Activated naive CD4-positive, alpha-beta T cell treated with anti-CD3 and anti-CD28 coated beads, Interleukin-2, amount 50 U/mL, for 24 hours (primary cell): ENCODE results near the gene ALOX12B.
A peak's percentile ranks its signal among the peaks of the same experiment; 100 is the strongest.

ENCODE experiments used
- H3K27ac Mint-ChIP-seq: one replicate; pipeline ENCODE4 v1.8.0; 2021; ENCODE audit warnings: mild to moderate bottlenecking, mixed read lengths
- H3K27me3 Mint-ChIP-seq: one replicate; pipeline ENCODE4 v1.8.0; 2021; ENCODE audit warnings: mixed read lengths
- H3K36me3 Mint-ChIP-seq: one replicate; pipeline ENCODE4 v1.8.0; 2021; ENCODE audit warnings: mixed read lengths
- H3K4me1 Mint-ChIP-seq: one replicate; pipeline ENCODE4 v1.8.0; 2021; ENCODE audit warnings: mixed read lengths
- H3K4me3 Mint-ChIP-seq: one replicate; pipeline ENCODE4 v1.8.0; 2021; ENCODE audit warnings: mild to moderate bottlenecking, mixed read lengths
- H3K9me3 Mint-ChIP-seq: one replicate; pipeline ENCODE4 v1.8.0; 2021; ENCODE audit warnings: mixed read lengths

ALOX12B gene

GRCh38 chr17:8087075-8087951 is at the start of gene ALOX12B:
ALOX12B (minus strand) TSS chr17:8087716; CDS start chr17:8087442, 274 bp downstream.
- Mint-ChIP-seq H3K36me3 (no peaks in the 10 kb centered on the region), H3K4me1 (no peaks in the 10 kb centered on the region), H3K9me3 (no peaks in the 10 kb centered on the region), H3K27ac (no peak within 1 kb of the TSS), H3K4me3 (no peak within 1 kb of the TSS), H3K27me3 (peaks cover 3% of the 10 kb centered on the region)

- H3K4me1 Mint-ChIP-seq = no peaks in the 10 kb centered on the region
- no peaks in the 10 kb centered on the region for H3K36me3 Mint-ChIP-seq
- no peak overlapping the region for H3K4me3 Mint-ChIP-seq
- no peaks in the 10 kb centered on the region for H3K9me3 Mint-ChIP-seq
- H3K27ac Mint-ChIP-seq = no peak overlapping the region
- H3K27me3 Mint-ChIP-seq = no peaks in the 10 kb centered on the region
These were observed 46.4 kb upstream of the ALOX12B start for GRCh38 chr17:8133941-8134340.

GRCh38 chr17:8133399-8133798 is 45.9 kb upstream of the ALOX12B start:
- no peaks in the 10 kb centered on the region for H3K4me1 Mint-ChIP-seq
- H3K4me3 Mint-ChIP-seq = no peak overlapping the region
- H3K36me3 Mint-ChIP-seq = no peaks in the 10 kb centered on the region
- no peaks in the 10 kb centered on the region for H3K27me3 Mint-ChIP-seq
- H3K9me3 Mint-ChIP-seq = no peaks in the 10 kb centered on the region
- no peak overlapping the region for H3K27ac Mint-ChIP-seq

DNA sequence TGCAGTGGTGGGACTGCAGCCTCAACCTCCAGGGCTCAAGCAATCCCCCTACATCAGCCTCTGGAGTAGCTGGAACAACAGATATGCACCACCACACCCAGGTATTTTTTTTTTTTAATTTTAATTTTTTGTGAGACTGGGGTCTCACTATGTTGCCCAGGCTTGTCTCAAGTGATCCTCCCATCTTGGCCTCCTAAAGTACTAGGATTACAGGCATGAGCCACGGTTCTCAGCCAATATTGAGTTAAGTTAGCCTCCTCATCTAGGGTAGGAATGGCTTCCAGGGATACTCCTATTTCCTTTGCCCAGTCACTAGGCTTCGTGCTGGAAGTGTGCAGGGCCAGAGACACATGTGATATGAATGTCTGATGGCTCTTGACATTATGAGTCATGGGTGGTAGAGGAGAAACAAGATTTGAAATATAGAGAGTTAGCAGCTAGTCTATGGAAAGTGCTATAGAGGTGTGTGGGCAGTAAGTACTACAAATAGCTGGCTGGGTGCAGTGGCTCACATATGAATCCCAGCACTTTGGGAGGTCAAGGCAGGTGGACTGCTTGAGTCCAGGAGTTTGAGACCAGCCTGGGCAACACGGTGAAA is 44.4 kb upstream of the ALOX12B start:
- H3K27me3 Mint-ChIP-seq = no peaks in the 10 kb centered on the region
- no peaks in the 10 kb centered on the region for H3K36me3 Mint-ChIP-seq
- no peak overlapping the region for H3K4me3 Mint-ChIP-seq
- H3K9me3 Mint-ChIP-seq = no peaks in the 10 kb centered on the region
- peak overlapping the region; percentile 62 for H3K27ac Mint-ChIP-seq
- H3K4me1 Mint-ChIP-seq = peaks cover 5% of the 10 kb centered on the region

DNA sequence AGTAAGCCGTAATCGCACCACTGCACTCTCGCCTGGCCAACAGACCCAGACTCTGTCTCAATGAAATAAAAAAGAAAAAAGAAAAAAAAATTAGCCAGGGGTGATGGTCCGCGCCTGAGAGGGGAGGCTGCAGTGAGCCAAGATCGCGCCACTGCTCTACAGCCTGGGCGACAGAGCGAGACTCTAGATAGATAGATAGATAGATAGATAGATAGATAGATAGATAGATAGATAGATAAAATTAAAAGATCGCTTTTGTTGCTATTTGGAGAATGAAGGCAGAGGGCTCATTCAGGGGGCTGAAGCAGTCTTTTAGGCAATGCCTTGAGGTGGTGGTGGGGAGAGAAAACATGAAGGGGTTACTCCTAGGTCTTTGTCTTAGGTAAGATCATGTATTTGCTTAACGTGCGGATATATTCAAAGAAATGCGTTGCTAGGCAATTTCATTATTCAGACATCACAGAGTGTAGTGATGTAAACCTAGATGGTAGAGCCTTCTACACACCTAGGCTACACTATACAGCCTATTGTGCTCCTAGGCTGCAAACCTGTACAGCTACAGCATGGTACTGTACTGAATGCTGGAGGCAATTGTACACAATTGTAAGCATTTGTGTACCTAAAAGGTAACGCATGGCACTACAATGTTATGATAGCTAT is 40.7 kb upstream of the ALOX12B start:
- Mint-ChIP-seq H3K36me3 (peaks cover 1% of the 10 kb centered on the region), H3K4me3 (no peak overlapping the region), H3K27ac (no peak overlapping the region), H3K4me1 (peaks cover 37% of the 10 kb centered on the region), H3K27me3 (peaks cover 8% of the 10 kb centered on the region), H3K9me3 (no peaks in the 10 kb centered on the region)

GRCh38 chr17:8126491-8127066 is 39.1 kb upstream of the ALOX12B start:
- H3K27ac Mint-ChIP-seq = peak overlapping the region; percentile 100
- peaks cover 9% of the 10 kb centered on the region for H3K27me3 Mint-ChIP-seq
- no peaks in the 10 kb centered on the region for H3K9me3 Mint-ChIP-seq
- H3K4me3 Mint-ChIP-seq = peak overlapping the region; percentile 94
- H3K36me3 Mint-ChIP-seq = peaks cover 1% of the 10 kb centered on the region
- H3K4me1 Mint-ChIP-seq = peaks cover 45% of the 10 kb centered on the region

- Mint-ChIP-seq H3K27me3 (peaks cover 9% of the 10 kb centered on the region), H3K27ac (peak overlapping the region; percentile 100), H3K4me1 (peaks cover 47% of the 10 kb centered on the region), H3K9me3 (no peaks in the 10 kb centered on the region), H3K36me3 (peaks cover 1% of the 10 kb centered on the region), H3K4me3 (peak overlapping the region; percentile 93)
These were observed 38.5 kb upstream of the ALOX12B start for GRCh38 chr17:8125947-8126490.

DNA sequence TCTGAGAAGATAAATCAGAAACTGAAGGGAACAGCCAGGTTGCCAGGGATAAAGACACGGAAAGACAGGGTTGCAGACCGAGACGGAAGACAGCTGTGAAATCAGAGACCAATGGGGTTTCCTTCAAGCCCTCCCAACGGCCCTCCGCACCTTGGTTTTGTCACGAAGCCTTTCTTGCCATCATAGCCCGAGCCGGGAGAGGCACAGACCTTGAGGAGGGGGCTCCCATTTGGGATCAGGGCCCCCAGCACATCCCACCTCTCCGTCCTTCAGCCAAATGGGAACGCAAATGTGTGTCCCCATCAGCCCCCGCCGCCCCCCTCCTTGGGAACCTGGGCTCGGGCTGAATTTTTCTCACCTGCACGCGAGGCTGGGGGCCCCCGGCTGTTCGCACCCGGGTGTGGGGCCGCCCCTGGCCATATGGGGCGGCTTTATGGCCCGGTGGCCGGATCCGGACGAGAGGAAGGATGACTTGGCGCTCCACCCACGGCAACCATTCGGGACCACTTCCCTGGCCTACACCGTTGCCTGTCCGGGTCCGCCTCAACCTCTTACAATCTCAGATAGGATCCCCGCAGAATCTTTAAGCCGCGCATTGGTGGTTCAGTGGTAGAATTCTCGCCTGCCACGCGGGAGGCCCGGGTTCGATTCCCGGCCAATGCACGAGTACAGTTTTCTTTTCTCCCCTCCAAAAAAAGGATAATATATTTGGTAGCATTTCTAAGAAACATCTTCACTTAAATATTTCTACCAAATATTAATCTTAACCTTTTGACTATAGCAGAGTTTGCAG is 37.8 kb upstream of the ALOX12B start:
- peaks cover 54% of the 10 kb centered on the region for H3K4me1 Mint-ChIP-seq
- peaks cover 1% of the 10 kb centered on the region for H3K36me3 Mint-ChIP-seq
- H3K27me3 Mint-ChIP-seq = peaks cover 12% of the 10 kb centered on the region
- peak overlapping the region; percentile 93 for H3K4me3 Mint-ChIP-seq
- peak overlapping the region; percentile 100 for H3K27ac Mint-ChIP-seq
- H3K9me3 Mint-ChIP-seq = no peaks in the 10 kb centered on the region

GRCh38 chr17:8124350-8125153 is 37.0 kb upstream of the ALOX12B start:
- H3K27me3 Mint-ChIP-seq = peaks cover 15% of the 10 kb centered on the region
- H3K27ac Mint-ChIP-seq = peak overlapping the region; percentile 100
- peaks cover 3% of the 10 kb centered on the region for H3K36me3 Mint-ChIP-seq
- H3K9me3 Mint-ChIP-seq = no peaks in the 10 kb centered on the region
- peaks cover 62% of the 10 kb centered on the region for H3K4me1 Mint-ChIP-seq
- peak overlapping the region; percentile 93 for H3K4me3 Mint-ChIP-seq

- peak within 1 kb of the TSS; percentile 93 for H3K4me3 Mint-ChIP-seq
- peaks cover 17% of the 10 kb centered on the region for H3K27me3 Mint-ChIP-seq
- H3K9me3 Mint-ChIP-seq = no peaks in the 10 kb centered on the region
- H3K36me3 Mint-ChIP-seq = peaks cover 3% of the 10 kb centered on the region
- H3K4me1 Mint-ChIP-seq = peaks cover 66% of the 10 kb centered on the region
- peak within 1 kb of the TSS; percentile 100 for H3K27ac Mint-ChIP-seq
These were observed 36.3 kb upstream of the ALOX12B start, which contains the start of gene HES7 for GRCh38 chr17:8123695-8124349. HES7 (minus strand) TSS chr17:8124106; CDS start chr17:8124084, 22 bp downstream.

DNA sequence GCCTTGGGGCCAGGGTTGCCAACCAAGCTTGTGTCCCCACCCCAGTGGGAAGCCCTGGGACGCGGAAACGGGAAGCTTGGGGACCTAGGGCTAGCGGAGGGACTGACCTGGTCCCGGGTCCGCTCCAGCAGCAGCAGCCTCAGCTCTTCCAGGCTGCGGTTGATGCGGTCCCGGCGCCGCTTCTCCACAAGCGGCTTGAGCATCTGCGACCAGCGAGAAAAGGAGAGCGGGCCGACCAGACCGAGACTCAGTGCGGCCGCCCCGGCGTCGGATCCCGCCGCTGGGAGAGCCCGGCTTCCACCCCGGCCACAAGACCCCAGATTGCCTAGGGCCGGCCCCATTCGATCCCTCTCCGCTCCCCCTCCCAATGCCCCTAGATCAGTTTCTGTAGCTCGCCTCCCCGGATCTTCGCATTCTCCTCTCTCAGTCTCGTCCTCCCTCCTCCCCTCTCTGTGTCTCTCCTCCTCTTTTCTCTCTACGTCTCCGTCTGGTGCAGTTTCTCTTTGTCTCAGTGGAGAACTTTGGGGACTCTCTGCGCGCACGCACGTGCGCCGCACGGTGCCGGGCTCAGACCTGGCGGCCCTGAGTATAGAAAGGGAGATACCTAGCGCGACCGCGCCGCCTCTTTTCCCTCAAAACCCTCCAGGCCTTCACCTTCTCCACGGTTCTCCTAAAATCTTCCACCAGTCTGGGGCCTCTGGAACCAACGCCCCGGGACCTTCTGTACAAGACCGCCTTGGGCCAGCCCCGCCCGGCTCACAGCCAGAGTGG is 35.6 kb upstream of the ALOX12B start:
- H3K36me3 Mint-ChIP-seq = peaks cover 3% of the 10 kb centered on the region
- peaks cover 17% of the 10 kb centered on the region for H3K27me3 Mint-ChIP-seq
- peak overlapping the region; percentile 85 for H3K27ac Mint-ChIP-seq
- H3K4me1 Mint-ChIP-seq = peaks cover 73% of the 10 kb centered on the region
- H3K9me3 Mint-ChIP-seq = no peaks in the 10 kb centered on the region
- peak overlapping the region; percentile 93 for H3K4me3 Mint-ChIP-seq

DNA sequence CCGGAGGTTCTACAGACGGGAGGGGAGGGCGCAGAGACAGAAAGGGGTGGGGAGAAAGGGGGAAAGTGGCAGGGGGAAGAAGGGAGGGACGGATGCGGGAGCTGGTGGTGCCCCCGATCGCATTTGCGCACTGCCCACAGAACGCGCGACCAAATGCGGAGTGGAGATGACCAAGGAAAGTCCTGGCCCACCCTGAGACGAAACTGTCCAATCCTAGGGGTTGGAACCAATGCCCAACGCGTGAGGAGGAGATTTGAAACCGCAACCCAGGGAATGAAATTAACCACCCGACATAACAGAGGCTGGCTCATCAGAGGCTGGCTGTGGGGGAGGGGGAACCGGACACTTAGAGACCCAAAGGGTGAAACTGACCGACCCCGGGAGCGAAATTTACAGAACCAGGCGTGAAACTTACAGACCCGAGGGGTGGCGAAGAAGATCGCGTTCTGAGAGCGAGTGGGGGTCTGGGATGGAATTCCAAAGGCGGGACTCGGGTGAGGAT is 35.0 kb upstream of the ALOX12B start:
- H3K36me3 Mint-ChIP-seq = peaks cover 3% of the 10 kb centered on the region
- no peak overlapping the region for H3K27ac Mint-ChIP-seq
- H3K4me1 Mint-ChIP-seq = peaks cover 80% of the 10 kb centered on the region
- peak overlapping the region; percentile 93 for H3K4me3 Mint-ChIP-seq
- H3K9me3 Mint-ChIP-seq = no peaks in the 10 kb centered on the region
- H3K27me3 Mint-ChIP-seq = peaks cover 17% of the 10 kb centered on the region
